Hepatocyte (in vitro differentiated cells): Measurements from ENCODE around the gene TH. TPM values are rescaled to one million over a fixed set of nuclear protein-coding genes. Genes with fewer than 3 reads are reported as not detected.

ENCODE experiments used
- DNase-seq: peaks from one replicate; pipeline ENCODE4 v3.0.0-alpha.2; 2016; ENCODE audit warnings: low spot score
- H2AFZ ChIP-seq: fragments of 200-600 bp; sonication (generic); 2 replicates; pipeline ENCODE4 v1.6.0; 2016; ENCODE audit warnings: antibody characterized with exemption, mild to moderate bottlenecking
- H3K27ac ChIP-seq: fragments of 200-600 bp; sonication (generic); 2 replicates; pipeline ENCODE4 v1.5.1; 2016; ENCODE audit warnings: mild to moderate bottlenecking
- H3K27me3 ChIP-seq: fragments of 200-600 bp; sonication (generic); 2 replicates; pipeline ENCODE4 v1.6.1; 2016
- H3K36me3 ChIP-seq: fragments of 200-600 bp; sonication (generic); replicated peaks from 2 replicates; pipeline ENCODE4 v1.5.1; 2016; ENCODE audit warnings: low read depth; ENCODE audit not compliant: insufficient read depth
- H3K4me1 ChIP-seq: fragments of 200-600 bp; sonication (generic); 2 replicates; pipeline ENCODE4 v1.5.1; 2016; ENCODE audit warnings: mild to moderate bottlenecking, moderate library complexity; ENCODE audit not compliant: insufficient read depth
- H3K4me2 ChIP-seq: fragments of 200-600 bp; sonication (generic); 2 replicates; pipeline ENCODE4 v1.6.0; 2016
- H3K4me3 ChIP-seq: fragments of 200-600 bp; sonication (generic); 2 replicates; pipeline ENCODE4 v1.5.1; 2016; ENCODE audit warnings: mild to moderate bottlenecking
- H3K79me2 ChIP-seq: fragments of 200-600 bp; sonication (generic); 2 replicates; pipeline ENCODE4 v1.6.0; 2017; ENCODE audit warnings: mild to moderate bottlenecking
- H3K9me2 ChIP-seq: fragments of 200-600 bp; sonication (generic); replicated peaks from 2 replicates; pipeline ENCODE4 v1.6.0; 2017; ENCODE audit warnings: mild to moderate bottlenecking; ENCODE audit not compliant: insufficient read depth
- H3K9me3 ChIP-seq: fragments of 200-600 bp; sonication (generic); 2 replicates; pipeline ENCODE4 v1.5.1; 2016; ENCODE audit warnings: low read depth, mild to moderate bottlenecking
- H4K20me1 ChIP-seq: fragments of 200-600 bp; sonication (generic); 2 replicates; pipeline ENCODE4 v1.6.0; 2016; ENCODE audit warnings: mild to moderate bottlenecking; ENCODE audit not compliant: insufficient read depth, poor library complexity, severe bottlenecking
- EZH2 ChIP-seq: fragments of 200-600 bp; sonication (generic); IDR thresholded peaks from 2 replicates; pipeline ENCODE4 v1.6.1; 2016; ENCODE audit warnings: antibody characterized with exemption, mild to moderate bottlenecking, borderline replicate concordance
- EZH2phosphoT487 ChIP-seq: fragments of 200-600 bp; sonication (generic); IDR thresholded peaks from one replicate; pipeline ENCODE4 v1.6.1; 2018; ENCODE audit warnings: antibody characterized with exemption, mild to moderate bottlenecking, low read depth, moderate library complexity; ENCODE audit not compliant: unreplicated experiment, severe bottlenecking
- WGBS: methylation state at CpG from one replicate; pipeline ENCODE4 v1.1.6; 2016; ENCODE audit warnings: low lambda C conversion rate; ENCODE audit errors: missing lambda C conversion rate; 5-methylcytosine and 5-hydroxymethylcytosine counted together
- polyA plus RNA-seq: library from polyadenylated mRNA; unstranded; fragments of >200 nt; fragmentation: Nextera tagmentation; extraction: Ambion mirVana; gene quantifications from 2 replicates; pipeline ENCODE4 v1.2.1, GENCODE V29; 2016
- total RNA-seq: library from RNA; depleted of rRNA; stranded (reverse); fragments of >200 nt; gene quantifications from 2 replicates; pipeline ENCODE4 v1.2.3, GENCODE V29; 2014
- TF ChIP-seq, protein P1 (sequence below): fragments of 200-600 bp; sonication (generic); IDR thresholded peaks from 2 replicates; pipeline ENCODE4 v1.5.1; 2016; ENCODE audit warnings: antibody characterized with exemption, mild to moderate bottlenecking; ENCODE audit not compliant: poor library complexity

TH gene
- total and polyA plus RNA-seq, 2 experiments from 2014 or later = 2.6 to 15.3 TPM

- Histone ChIP-seq H3K27ac (peak overlapping the region; percentile 69), H3K9me2 (no peaks in the 10 kb centered on the region), H3K4me2 (no peak overlapping the region), H3K4me1 (no peaks in the 10 kb centered on the region), H4K20me1 (peaks cover 69% of the 10 kb centered on the region), H3K79me2 (peaks cover 47% of the 10 kb centered on the region), H3K36me3 (no peaks in the 10 kb centered on the region), H3K4me3 (no peak overlapping the region), H3K9me3 (no peaks in the 10 kb centered on the region), H3K27me3 (no peaks in the 10 kb centered on the region), H2AFZ (no peak overlapping the region)
- DNase-seq = no peak
- 81% methylated on average over 6 of the region's 6 CpGs for WGBS
- no peak for TF ChIP-seq EZH2phosphoT487
- no peak for TF ChIP-seq EZH2
- TF ChIP-seq, protein P1, sequence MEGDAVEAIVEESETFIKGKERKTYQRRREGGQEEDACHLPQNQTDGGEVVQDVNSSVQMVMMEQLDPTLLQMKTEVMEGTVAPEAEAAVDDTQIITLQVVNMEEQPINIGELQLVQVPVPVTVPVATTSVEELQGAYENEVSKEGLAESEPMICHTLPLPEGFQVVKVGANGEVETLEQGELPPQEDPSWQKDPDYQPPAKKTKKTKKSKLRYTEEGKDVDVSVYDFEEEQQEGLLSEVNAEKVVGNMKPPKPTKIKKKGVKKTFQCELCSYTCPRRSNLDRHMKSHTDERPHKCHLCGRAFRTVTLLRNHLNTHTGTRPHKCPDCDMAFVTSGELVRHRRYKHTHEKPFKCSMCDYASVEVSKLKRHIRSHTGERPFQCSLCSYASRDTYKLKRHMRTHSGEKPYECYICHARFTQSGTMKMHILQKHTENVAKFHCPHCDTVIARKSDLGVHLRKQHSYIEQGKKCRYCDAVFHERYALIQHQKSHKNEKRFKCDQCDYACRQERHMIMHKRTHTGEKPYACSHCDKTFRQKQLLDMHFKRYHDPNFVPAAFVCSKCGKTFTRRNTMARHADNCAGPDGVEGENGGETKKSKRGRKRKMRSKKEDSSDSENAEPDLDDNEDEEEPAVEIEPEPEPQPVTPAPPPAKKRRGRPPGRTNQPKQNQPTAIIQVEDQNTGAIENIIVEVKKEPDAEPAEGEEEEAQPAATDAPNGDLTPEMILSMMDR = no peak
Measured at GRCh38 chr11:2132246-2132645, 39.4 kb downstream of the TH start.

- no peaks in the 10 kb centered on the region for H3K9me2 ChIP-seq
- H3K36me3 ChIP-seq = no peaks in the 10 kb centered on the region
- peaks cover 62% of the 10 kb centered on the region for H4K20me1 ChIP-seq
- no peak overlapping the region for H3K4me2 ChIP-seq
- H3K9me3 ChIP-seq = no peaks in the 10 kb centered on the region
- no peaks in the 10 kb centered on the region for H3K4me1 ChIP-seq
- no peak overlapping the region for H3K27ac ChIP-seq
- DNase-seq = no peak
- no peak for TF ChIP-seq EZH2phosphoT487
- TF ChIP-seq EZH2 = no peak
- TF ChIP-seq, protein P1 = no peak
- H2AFZ ChIP-seq = no peak overlapping the region
- H3K27me3 ChIP-seq = no peaks in the 10 kb centered on the region
- H3K4me3 ChIP-seq = no peak overlapping the region
- 86% methylated on average over 27 of the region's 28 CpGs for WGBS
- H3K79me2 ChIP-seq = peaks cover 41% of the 10 kb centered on the region
Measured at GRCh38 chr11:2131371-2132236, 40.0 kb downstream of the TH start.

DNA sequence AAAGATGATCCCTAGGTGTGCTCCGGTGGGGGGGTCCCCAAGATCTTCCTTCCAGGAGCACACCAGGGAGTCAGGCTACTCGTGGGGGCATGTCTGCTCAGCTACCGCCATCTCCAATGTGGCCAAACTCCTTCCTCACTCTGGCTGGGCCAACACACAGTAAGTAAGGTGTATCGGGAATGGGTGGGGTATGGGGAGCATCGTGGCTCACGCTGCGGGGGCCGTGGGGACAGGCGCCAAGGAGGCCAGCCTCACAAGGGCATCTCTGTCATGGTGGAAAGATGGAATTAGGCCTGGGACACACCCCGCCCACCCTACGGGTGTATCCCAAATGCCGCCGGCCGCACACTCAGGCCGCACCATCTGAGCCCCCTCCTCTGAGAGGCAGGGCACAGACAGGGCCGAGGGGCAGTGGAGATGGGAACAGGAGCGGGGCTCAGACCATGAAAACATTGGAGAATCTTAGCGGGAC, 40.7 kb downstream of the TH start:
- Histone ChIP-seq H2AFZ (no peak overlapping the region), H3K4me1 (no peaks in the 10 kb centered on the region), H3K36me3 (no peaks in the 10 kb centered on the region), H4K20me1 (peaks cover 55% of the 10 kb centered on the region), H3K9me2 (no peaks in the 10 kb centered on the region), H3K27me3 (no peaks in the 10 kb centered on the region), H3K4me3 (no peak overlapping the region), H3K4me2 (no peak overlapping the region), H3K9me3 (no peaks in the 10 kb centered on the region), H3K27ac (no peak overlapping the region), H3K79me2 (peaks cover 34% of the 10 kb centered on the region)
- TF ChIP-seq, protein P1 = no peak
- TF ChIP-seq EZH2phosphoT487 (no peak), EZH2 (no peak)
- WGBS = 86% methylated on average over 16 of the region's 18 CpGs
- no peak for DNase-seq
